ENCODE results near the gene CNOT2.

Gene CNOT2

DNA sequence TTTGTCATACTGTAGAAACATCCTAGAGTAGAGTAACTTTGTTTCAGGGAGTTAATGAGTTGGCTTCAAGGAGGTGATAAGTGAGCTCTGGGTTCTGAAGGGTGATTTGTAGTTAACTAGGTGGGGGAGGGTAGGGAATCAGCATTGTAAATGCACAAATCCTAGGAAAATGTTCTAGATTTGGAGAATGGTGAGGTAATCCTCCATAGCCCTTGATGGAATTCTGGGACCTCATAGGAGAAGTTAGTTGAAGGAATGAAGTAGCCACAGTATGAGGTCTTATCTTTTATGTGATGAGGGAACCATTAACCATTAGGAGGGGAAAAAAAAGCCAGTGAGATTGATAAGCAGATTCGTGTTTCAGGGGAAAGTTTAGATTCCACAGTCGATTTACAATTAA is 8.0 kb downstream of the CNOT2 start:
- DNase-seq (ENCODE audit: low read depth, low spot score), result no peak

DNA sequence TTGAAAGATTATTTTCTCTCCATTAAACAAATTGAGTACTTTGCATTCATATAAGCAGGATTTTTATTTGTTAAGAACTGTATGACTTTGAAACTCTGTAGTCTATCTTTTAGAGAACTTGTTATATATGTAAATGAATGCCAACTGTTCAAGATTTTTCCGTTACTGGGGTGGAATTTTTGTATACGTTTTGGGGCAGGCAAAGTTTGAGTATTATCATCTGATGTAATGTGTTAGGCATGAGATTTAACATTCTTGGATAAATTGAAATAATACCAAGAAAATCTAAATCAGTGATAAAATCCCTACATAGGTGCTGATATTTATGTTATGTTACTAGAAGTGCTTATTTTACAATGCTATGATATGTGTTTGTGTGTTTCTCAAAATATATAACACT is 8.4 kb downstream of the CNOT2 start:
- no peak for DNase-seq (ENCODE audit: low read depth, low spot score)

DNA sequence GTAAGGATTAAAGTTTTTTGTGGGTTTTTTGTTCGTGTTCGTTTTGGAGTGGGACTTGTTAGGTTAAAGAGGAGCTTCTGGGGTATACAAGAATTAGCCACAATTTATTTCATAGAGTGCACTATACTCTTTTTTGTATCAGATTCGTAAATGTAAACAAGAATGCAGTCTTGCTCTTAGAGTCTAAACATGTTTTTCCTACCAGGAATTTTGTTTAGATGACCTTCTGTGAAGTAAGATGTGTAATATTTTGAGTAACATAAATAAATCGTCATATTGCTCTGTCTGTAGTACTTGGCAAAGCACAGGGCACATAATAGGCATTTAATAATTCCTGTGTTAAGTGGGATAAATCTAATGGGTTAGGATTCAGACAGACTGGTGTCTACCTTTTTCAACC is 9.6 kb downstream of the CNOT2 start:
- DNase-seq (ENCODE audit: low read depth, low spot score), result no peak

DNA sequence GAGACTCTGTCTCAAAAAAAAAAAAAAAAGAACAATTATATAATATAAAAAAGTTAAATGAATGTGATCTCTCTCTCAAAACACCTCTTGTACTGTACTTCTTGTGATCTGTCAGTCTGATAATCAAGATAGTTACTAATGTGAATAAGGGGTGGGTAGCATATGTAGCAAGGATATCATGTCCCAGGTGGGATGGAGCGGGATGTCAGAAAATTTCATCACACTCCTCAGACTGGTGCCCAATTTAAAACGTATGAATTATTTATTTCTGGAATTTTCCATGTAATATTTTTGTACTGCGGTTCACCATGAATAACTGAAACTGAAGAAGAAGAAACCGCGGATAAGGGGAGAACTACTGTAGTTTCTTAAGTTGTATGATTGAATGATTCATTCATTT is 11.0 kb downstream of the CNOT2 start:
- DNase-seq (ENCODE audit: low read depth, low spot score), result no peak

DNA sequence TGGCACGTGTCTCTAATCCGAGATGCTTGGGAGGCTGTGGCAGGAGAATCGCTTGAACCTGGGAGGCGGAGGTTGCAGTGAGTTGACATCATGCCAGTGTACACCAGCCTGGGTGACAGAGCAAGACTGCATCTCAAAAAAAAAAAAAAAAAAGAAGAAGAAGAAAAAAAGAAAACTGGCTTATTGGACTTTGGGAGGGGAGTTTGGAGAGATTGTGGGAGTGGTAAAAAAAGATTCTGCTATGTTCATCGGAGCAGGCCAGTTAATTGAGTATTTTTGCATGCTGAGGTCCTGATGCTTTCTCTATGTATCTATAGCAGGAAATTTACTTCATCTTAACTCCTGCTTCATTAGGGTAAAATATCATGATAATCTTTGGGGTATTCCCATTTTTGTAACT is 11.6 kb downstream of the CNOT2 start:
- DNase-seq (ENCODE audit: low read depth, low spot score), result no peak

DNA sequence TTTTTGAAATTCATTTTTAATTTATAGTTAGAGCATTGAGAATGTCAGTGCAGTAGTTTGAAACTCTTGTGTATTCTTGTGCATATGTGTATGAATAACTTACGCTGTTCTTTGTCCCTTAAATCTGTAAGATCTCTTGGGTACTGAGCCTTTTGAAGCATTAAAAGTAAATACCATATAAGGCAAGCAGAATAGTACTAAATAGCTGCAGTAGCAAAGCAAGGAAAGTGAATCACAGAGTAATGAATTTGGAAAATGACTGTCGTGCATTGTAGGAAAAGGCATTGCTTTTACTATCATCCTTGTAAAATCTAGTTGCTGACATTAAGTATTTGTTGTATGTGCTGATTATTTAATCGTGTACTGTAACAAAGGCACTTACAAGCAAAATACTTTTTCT is 12.1 kb downstream of the CNOT2 start:
- no peak for DNase-seq (ENCODE audit: low read depth, low spot score)

DNA sequence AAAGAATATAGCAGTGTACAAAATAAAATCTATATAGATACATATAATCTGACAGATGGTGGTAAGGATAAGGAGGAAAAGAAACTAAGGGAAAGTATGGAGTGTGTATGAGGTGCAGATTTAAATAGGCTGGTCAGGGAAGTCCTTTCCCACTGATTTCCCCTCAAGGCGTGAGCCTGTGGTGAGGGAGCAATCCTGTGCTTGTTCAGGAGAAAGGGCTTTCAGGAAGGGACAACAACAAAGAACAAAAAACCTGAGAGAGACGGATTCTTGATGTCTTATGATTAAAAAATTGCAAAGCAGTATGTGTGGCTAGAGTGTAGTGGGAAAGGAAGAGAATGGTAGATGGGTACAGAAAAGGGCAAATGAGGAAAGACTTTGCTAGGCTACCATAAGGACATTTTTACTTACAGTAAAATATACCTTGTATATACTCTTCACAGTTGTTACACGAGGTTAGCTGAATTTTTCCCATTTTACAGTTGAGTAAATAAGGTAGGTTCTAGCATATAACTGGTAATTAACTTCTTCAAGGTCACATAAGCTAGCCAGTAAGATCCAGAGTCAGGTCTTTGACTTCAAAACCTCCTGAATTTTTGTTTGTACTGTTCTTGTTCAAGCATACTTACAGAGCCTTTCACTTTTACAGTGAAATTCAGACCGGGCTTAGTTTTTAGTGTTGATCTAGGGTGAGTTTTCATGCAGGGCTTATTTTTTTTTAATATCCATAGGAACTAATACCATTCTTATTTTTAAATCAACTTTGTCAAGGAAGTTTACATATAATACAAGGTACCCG is 15.6 kb downstream of the CNOT2 start:
- DNase-seq (ENCODE audit: low read depth, low spot score), result peak; percentile 63

DNA sequence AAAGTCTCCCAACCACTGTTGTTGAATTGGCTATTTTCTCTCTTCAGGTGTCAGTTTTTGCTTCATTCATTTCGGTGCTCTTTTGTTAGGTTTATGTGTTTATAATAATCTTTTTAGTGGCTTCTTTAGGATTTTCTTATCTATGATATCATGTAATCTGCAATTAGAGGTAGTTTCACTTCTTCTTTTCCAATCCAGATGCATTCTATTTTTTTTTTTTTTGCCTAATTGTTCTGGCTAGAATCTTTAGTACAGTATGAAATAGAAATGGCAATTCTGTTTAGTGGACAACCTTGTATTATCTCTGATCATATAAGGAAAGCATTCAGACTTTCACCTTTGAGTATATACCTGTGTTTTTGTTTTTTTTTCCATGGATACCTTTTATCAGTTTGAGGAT is 17.4 kb downstream of the CNOT2 start:
- DNase-seq (ENCODE audit: low read depth, low spot score), result no peak

DNA sequence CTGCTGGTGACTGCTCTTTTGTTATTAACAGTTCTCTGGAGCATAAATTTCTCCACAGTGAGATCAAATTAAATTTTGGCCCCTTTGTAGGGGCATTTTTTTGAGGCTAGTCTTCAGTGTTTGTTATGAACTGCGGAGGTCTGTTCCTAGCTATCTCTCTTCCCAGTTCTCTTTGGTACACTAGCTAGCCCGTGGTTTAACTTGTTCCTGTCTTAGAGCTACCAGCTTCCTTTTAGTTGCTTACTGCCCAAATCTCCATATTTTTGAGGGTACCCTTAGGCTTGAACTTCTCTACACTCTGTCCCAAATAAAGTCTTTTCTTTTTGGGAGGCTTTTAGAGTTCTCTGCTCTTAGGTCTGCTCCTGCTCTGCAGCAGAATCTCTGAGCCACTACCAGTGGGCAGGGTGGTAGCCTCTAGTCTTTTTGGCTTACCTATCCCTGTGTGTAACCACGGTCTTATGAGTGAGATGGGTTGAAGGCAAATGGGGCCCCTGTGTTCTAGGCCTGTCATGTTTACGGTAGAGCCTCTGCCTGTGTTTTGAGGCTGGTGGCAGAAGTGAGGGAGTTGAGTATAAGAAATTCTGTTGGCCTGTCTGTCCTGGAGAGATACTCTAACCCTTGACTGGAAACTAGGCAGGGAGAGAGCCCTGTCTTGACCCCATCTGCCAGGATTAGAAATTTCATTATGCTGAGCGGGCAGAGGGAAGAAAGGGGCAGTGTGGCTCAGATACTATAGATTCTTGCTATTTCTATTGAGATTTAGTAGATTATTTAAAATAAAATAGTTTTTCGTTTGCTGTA is 21.0 kb downstream of the CNOT2 start:
- no peak for DNase-seq (ENCODE audit: low read depth, low spot score)

DNA sequence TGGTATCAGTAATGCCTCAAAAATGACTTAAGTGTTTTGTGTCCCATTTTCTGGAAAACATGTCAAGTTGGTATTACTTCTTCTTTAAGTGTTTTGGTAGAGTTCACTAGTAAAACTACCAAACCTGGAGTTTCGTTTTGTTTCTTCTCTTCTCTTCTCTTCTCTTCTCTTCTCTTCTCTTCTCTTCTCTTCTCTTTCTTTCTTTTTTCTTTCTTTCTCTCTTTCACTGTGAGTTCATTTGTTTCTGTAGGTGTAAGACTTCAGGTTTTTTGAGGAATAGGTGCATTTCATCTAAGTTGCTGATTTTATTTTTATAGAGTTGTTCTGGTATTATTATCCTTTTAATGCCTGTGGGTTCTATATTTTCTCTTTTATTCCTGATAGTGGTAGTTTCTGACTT is 21.9 kb downstream of the CNOT2 start:
- no peak for DNase-seq (ENCODE audit: low read depth, low spot score)

DNA sequence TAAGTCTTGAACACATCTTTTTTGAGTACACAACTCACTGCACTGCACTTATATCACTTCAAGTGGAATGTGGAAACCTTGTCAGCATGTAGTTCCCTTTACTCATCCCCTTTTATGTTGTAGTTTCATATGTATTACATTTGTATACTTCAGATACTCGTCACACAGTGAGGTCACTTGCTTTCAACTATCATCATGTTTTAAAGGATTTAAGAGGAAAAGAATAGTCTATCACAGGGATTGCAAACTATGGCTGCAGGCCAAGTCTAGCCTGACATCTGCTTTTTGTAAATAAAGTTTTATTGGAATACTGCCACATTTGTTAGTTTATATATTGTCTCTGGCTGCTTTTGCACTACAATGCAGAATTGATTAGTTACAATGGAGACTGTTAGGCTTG is 24.3 kb downstream of the CNOT2 start:
- DNase-seq (ENCODE audit: low read depth, low spot score), result no peak

DNA sequence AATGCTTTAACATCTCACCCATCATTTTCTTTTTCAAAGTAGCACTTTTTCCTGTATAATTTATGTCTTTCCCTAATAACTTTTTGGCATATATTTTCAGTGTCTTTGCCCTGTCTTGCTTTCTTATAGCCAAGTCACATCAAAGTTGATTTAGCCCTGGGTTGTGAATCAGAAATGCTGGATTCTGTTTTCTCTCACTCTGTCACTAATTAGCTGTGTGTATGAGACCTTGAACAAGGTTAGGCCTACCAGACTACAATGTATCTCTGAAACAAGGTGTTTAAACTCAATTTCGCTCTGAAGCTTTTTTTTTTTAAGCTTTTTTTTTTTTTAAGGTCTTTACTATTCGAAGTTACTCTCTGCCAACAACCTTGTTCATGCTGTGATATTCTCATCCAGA is 25.7 kb downstream of the CNOT2 start:
- no peak for DNase-seq (ENCODE audit: low read depth, low spot score)

DNA sequence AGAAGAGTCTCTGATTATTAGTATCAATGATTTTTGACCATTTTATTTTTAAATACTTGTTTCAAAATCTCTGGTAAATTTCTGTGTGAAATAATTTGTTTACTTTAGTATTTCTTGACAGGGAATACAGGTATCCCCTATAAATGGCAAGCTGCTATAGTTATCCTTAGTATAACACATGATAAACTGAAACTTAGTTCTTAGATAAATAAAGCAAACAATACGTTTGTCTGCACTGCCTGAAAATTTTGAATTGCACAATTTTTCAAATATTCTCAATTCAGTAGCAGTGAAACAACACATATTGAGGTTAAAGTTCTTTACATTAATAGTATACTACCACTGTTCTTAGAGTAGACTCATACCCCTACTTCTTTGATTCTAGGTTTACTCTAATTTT is 26.9 kb downstream of the CNOT2 start:
- no peak for DNase-seq (ENCODE audit: low read depth, low spot score)

DNA sequence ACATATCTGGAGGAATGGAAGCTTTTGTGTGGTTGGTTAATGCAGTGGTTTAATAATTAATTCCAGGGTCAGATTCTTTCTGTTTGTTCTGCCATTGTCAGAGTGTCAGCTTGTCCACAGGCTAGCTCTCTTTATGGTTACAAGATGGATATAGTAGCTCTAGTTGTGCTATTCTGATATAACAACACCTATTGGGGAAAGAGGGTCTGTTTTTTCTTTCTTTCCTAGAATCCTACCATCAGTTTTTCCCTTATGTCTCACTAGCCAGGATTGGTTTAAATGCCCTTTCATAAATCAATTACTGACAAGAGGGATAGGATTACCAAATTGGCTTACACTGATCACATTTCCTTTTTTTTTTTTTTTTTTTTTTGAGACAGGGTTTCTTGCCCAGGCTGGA is 27.8 kb downstream of the CNOT2 start:
- no peak for DNase-seq (ENCODE audit: low read depth, low spot score)

DNA sequence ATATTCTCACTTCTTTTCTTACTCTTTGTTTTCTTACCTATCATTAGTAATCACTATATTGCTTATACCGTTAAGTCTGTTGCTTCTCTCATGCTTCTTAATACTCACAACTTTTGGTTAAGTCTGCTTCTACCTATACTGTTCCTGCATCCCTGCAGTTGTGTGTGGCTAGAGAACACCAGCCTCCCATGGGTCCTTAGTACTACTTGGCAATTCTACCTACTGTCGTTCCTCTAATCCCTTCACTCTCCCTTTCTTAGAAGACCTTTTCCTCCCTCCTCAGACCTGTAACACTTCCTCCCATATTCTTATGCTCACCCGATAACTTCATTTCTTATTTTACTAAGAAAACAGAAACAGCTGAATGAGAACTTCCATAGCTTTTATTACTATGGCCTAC is 29.3 kb downstream of the CNOT2 start:
- DNase-seq (ENCODE audit: low read depth, low spot score), result no peak

DNA sequence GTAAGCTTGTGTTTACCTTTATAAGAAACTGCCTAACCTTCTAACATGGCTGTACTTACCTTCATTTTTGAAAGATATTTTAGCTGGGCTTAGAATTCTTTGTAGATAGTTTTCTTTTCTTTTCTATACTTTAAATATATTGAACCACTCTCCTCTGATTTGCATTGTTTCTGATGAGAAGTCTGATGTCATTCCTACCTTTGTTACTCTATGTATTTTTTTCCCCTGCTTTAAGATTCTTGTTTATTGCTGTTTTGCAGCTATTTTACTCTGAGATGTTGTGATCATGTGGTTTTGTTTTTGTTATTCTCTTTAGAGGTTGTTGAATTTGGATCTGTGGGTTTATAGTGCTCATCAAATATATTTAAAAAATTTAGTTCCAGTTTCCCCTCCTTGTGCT is 31.8 kb downstream of the CNOT2 start:
- no peak for DNase-seq (ENCODE audit: low read depth, low spot score)

DNA sequence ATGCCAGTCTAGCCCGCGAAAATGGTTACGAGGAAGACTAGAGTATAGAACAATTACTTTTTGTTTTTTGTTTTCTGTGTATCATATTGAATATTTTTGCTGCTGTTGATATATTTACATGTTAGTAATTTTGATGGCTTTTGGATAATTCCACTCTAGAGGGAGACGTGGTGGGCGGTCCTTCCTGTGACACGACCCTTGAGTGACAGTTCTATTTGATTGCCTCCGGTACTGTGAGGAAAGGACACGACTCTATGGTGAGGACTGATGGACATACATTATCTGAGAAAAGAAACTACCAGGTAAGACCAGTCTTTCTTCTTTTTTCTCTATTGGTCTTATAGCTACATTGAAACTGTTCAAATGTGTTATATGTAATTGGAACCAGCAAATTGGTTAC is 34.7 kb downstream of the CNOT2 start:
- no peak for DNase-seq (ENCODE audit: low read depth, low spot score)

DNA sequence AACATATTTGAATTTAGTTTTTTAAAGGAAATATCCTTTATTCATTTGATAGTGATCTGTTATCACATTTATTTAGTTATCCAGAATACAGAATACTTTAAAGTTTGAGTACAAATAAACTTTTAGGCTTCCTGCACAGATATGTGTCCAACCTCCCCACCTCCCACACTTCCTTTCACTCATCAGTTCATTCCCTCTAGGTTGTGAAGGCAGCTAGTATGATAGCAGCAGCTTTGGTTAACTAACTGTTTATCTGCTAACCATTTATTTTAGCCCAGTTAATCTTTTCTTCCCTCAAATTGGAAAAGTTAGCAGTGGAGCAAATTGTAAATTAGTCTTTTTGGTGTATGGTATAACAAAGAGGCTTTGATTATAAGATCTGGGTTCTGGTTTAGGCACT is 35.7 kb downstream of the CNOT2 start:
- DNase-seq (ENCODE audit: low read depth, low spot score), result no peak

DNA sequence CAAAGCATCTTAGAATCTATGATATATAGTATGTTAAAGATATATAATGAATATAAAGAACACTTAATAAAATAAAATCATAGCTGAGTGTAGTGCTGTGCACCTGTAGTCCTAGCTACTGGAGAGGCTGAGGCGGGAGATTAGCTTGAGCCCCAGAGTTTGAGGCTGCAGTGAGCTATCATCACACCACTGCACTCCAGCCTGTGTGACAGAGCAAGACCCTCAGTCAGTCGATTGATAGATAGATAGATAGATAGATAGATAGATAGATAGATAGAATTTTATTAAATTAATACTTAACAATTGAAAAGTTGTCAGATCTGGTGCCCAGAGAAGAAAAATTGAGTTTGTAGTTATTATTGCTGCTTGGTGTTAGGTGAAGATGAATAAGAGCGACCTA is 40.0 kb downstream of the CNOT2 start:
- no peak for DNase-seq (ENCODE audit: low read depth, low spot score)

DNA sequence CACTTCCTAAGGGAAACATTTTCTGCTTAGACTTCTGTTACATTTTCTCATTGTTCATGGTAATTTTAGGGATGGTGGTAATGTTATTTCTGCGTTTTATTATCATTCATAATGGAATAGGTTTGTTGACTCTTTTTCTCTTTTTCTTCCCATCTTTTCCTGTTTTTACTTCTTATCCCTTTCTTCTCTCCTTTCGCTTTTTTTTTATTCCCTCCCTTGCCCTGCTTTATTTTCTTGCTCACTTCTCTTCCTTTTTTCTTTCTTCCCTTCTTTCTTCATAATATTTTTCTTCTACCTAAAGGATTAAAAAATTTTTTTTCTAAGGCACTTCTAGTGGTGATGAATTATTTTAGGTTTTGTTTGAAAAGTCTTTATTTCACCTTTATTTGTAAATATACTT is 45.6 kb downstream of the CNOT2 start:
- no peak for DNase-seq (ENCODE audit: low read depth, low spot score)

DNA sequence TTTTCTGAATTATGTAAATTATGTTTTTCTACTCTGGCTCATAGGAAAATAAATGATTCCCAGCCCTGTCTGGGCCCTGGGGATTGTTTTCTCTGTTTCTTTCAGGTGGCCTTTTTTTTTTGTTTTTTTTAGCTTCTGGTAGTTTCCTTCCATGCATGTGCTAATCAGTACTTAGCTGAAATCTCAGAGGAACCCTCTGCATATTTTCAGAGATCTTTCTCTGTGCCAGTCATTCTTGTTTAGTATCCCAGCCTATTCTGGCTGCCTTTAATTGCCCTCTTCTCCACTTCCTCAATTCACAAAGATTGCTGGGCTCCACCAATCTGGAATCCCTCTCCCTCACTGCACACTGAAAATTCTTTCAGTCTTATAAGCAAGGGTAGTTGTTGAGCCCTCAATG is 46.9 kb downstream of the CNOT2 start:
- no peak for DNase-seq (ENCODE audit: low read depth, low spot score)

DNA sequence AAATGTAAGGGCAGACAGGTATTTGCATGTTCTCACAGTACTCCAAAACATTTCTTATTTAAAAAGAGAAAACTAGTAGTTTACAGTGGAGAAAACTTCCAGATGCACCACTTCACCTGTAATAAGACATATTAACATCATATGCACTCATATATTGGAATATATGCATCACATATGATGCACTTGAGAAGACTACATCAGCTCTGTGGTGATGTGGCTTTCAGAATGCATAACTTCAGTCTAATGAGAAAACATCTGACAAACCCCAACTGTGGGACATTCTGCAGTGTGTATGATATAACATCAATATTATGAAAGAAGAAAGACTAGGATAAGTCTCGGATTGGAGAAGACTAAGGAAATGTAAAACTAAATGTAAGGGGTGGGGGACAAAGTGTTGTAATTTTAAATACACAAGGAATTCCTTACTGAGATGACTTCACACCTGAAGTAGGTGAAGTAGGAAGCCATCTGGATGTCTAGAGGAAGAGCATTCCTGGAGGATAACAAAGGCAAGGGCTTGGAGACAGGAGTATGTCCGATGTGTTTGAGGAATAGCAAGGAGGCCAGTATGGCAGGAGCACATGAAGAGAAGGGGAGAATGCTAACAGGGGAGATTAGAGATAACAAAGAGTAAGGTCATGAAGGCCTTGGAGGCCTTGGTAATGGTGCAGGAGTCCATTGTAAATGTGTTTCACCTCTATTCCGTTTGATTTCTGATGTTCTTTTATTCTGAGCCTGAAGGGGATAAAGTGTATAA is 49.0 kb downstream of the CNOT2 start:
- DNase-seq (ENCODE audit: low read depth, low spot score), result no peak
